Measurements from ENCODE around the gene ATXN2. TPM values are rescaled to one million over a fixed set of nuclear protein-coding genes. Genes with fewer than 3 reads are reported as not detected.
"Not testable (repeated sequence)": the region's sequence is repeated elsewhere in the genome, so short reads cannot be mapped to it uniquely, and the experiment has no call there.

ATXN2 gene
- total RNA-seq, 4 donors from 2014 or later = 63.1 to 102 (median 63.8) TPM

GRCh38 chr12:111605911-111606766 is 7.0 kb upstream of the ATXN2 start:
- 84 to 87% methylated on average over 7 of the region's 7 CpGs for WGBS, 2 donors
- Histone ChIP-seq H3K9me3 (no peaks in the 10 kb centered on the region), H3K4me3 (replicated peaks in 1 of 3) (no peak overlapping the region), H3K36me3 (no peaks in the 10 kb centered on the region), H3K27ac (no peak overlapping the region), H3K27me3 (no peaks in the 10 kb centered on the region), H3K4me1 (no peaks in the 10 kb centered on the region)
- DNase-seq = no peak
- no peak for TF ChIP-seq POLR2A (IDR thresholded peaks at IDR 0.05)
- TF ChIP-seq, protein P1, sequence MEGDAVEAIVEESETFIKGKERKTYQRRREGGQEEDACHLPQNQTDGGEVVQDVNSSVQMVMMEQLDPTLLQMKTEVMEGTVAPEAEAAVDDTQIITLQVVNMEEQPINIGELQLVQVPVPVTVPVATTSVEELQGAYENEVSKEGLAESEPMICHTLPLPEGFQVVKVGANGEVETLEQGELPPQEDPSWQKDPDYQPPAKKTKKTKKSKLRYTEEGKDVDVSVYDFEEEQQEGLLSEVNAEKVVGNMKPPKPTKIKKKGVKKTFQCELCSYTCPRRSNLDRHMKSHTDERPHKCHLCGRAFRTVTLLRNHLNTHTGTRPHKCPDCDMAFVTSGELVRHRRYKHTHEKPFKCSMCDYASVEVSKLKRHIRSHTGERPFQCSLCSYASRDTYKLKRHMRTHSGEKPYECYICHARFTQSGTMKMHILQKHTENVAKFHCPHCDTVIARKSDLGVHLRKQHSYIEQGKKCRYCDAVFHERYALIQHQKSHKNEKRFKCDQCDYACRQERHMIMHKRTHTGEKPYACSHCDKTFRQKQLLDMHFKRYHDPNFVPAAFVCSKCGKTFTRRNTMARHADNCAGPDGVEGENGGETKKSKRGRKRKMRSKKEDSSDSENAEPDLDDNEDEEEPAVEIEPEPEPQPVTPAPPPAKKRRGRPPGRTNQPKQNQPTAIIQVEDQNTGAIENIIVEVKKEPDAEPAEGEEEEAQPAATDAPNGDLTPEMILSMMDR (IDR thresholded peaks at IDR 0.05) = no peak
- intact Hi-C loops (cut with DNase I) = no loop called here

GRCh38 chr12:111602857-111603256 is 3.7 kb upstream of the ATXN2 start:
- WGBS, 2 donors = 94% methylated on average over 11 of the region's 11 CpGs
- H3K4me1 ChIP-seq; H3K9me3 ChIP-seq; intact Hi-C loops (cut with DNase I); H3K27ac ChIP-seq; DNase-seq; H3K4me3 ChIP-seq (replicated peaks in 1 of 3); H3K27me3 ChIP-seq; H3K36me3 ChIP-seq: not testable (repeated sequence)

GRCh38 chr12:111602348-111602747 is 3.2 kb upstream of the ATXN2 start:
- Histone ChIP-seq H3K4me3 (replicated peaks in 1 of 3) (no peak overlapping the region), H3K36me3 (no peaks in the 10 kb centered on the region), H3K27ac (no peak overlapping the region), H3K27me3 (no peaks in the 10 kb centered on the region), H3K4me1 (peaks cover 2 to 6% of the 10 kb centered on the region in 2 donors), H3K9me3 (no peaks in the 10 kb centered on the region)
- intact Hi-C loops (cut with DNase I) = no loop called here
- no peak for TF ChIP-seq POLR2A (IDR thresholded peaks at IDR 0.05)
- DNase-seq = no peak
- 97 to 100% methylated on average over 2 of the region's 2 CpGs for WGBS, 2 donors

GRCh38 chr12:111600986-111601385 is 1.9 kb upstream of the ATXN2 start:
- H3K9me3 ChIP-seq; intact Hi-C loops (cut with DNase I); H3K4me3 ChIP-seq (replicated peaks in 1 of 3); H3K27me3 ChIP-seq; H3K27ac ChIP-seq; H3K36me3 ChIP-seq; DNase-seq: not testable (repeated sequence)
- H3K4me1 ChIP-seq = peaks cover 10 to 15% of the 10 kb centered on the region in 2 donors
- 97 to 98% methylated on average over 12 of the region's 12 CpGs for WGBS, 2 donors

DNA sequence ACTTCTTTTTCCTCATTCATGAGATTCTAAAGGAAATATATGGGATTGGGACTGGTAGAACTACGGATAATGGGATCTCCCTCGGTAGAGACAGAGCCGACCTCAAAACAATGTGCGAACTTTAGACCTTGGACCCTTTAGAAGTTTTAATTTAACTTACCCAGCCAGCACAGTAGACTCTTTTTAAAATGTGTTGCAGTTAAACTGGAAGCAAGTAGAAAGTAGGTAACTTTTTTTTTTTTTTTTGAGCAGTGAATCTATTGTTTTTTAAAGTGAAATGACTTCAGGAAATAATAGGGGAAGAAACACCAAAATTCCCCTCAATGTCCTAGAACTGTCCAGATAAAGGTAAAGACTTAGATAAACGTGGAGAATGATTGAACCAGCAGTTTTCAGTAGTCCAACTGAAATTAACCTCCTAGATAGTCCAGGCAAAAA is 1.1 kb upstream of the ATXN2 start:
- Histone ChIP-seq H3K36me3 (no peaks in the 10 kb centered on the region), H3K4me1 (peaks cover 18 to 23% of the 10 kb centered on the region in 2 donors), H3K4me3 (replicated peaks in 1 of 3) (peak overlapping the region in 1 of 3 donors; percentile 88), H3K9me3 (no peaks in the 10 kb centered on the region), H3K27ac (peak overlapping the region in 2 of 3 donors; percentile 86 to 94), H3K27me3 (no peaks in the 10 kb centered on the region)
- WGBS, 2 donors = 12 to 20% methylated on average over 5 of the region's 5 CpGs
- no peak for DNase-seq
- TF ChIP-seq POLR2A (IDR thresholded peaks at IDR 0.05) = no peak
- TF ChIP-seq, protein P1 (IDR thresholded peaks at IDR 0.05) = no peak
- intact Hi-C loops (cut with DNase I) = no loop called here

GRCh38 chr12:111599453-111600204 is 514 bp upstream of the ATXN2 start:
- DNase-seq = peak; percentile 88 to 90

More at GRCh38 chr12:111599453-111600204, 514 bp upstream of the ATXN2 start:
- H3K9me3 ChIP-seq = no peaks in the 10 kb centered on the region
- H3K36me3 ChIP-seq = no peaks in the 10 kb centered on the region
- 0 to 1% methylated on average over 22 to 37 of the region's 56 CpGs for WGBS, 2 donors
- TF ChIP-seq POLR2A (IDR thresholded peaks at IDR 0.05) = peak in 1 of 2 donors; percentile 68
- TF ChIP-seq, protein P1 (IDR thresholded peaks at IDR 0.05) = no peak
- intact Hi-C loops (cut with DNase I) = no loop called here
- peak overlapping the region; percentile 40 to 96 (median 88) for H3K4me3 ChIP-seq (replicated peaks in 1 of 3)
- peaks cover 24 to 29% of the 10 kb centered on the region in 2 donors for H3K4me1 ChIP-seq
- no peaks in the 10 kb centered on the region for H3K27me3 ChIP-seq
- H3K27ac ChIP-seq = peak overlapping the region; percentile 86 to 94 (median 90)

Measured in thyroid gland (tissue), 4 donors.